ENCODE results near the gene TNPO2. TPM values are rescaled to one million over a fixed set of nuclear protein-coding genes. Genes with fewer than 3 reads are reported as not detected.
"Not testable (repeated sequence)": the region's sequence is repeated elsewhere in the genome, so short reads cannot be mapped to it uniquely, and the experiment has no call there.

TNPO2 gene
- total and polyA plus RNA-seq, 5 experiments from 2014 or later, result 2.0 to 81.7 (median 3.1) TPM

DNA sequence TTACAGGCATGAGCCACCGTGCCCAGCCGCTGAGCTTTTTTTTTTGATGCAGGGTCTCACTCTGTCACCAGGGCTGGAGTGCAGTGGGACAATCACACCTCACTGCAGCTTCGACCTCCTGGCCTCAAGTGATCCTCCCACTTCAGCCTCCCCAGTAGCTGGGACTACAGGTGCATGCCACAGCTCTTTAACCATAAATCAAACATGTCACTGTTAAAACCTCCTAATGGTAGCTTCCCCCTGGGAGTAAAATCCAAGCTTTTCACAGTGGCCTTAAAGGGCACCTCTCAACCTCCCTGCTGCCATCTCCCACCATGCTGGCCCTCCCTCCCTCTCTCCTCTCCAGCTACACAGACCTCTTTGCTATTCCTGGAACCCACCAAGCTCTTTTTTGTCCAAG is 37.9 kb downstream of the TNPO2 start:
- Mint-ChIP-seq H3K4me3 (peak overlapping the region in 1 of 10 donors; percentile 38), H3K4me1 (peaks cover 6 to 11% (median 8%) of the 10 kb centered on the region in 4 donors), H3K27me3 (peaks cover 0 to 1% (median 0%) of the 10 kb centered on the region in 5 donors), H3K9me3 (peaks cover 0 to 2% (median 0%) of the 10 kb centered on the region in 9 donors), H3K36me3 (peaks cover 0 to 6% (median 0%) of the 10 kb centered on the region in 3 donors), H3K27ac (peak overlapping the region in 1 of 10 donors; percentile 34)
- POLR2A ChIA-PET, result interaction anchor here (0.8 to 1.5 kb wide), 2 partner anchors 10 to 48 kb away, joined by 3 to 8 read pairs; partner anchors contain the start of gene FBXW9
- DNase-seq (no peak), ATAC-seq (no peak)

DNA sequence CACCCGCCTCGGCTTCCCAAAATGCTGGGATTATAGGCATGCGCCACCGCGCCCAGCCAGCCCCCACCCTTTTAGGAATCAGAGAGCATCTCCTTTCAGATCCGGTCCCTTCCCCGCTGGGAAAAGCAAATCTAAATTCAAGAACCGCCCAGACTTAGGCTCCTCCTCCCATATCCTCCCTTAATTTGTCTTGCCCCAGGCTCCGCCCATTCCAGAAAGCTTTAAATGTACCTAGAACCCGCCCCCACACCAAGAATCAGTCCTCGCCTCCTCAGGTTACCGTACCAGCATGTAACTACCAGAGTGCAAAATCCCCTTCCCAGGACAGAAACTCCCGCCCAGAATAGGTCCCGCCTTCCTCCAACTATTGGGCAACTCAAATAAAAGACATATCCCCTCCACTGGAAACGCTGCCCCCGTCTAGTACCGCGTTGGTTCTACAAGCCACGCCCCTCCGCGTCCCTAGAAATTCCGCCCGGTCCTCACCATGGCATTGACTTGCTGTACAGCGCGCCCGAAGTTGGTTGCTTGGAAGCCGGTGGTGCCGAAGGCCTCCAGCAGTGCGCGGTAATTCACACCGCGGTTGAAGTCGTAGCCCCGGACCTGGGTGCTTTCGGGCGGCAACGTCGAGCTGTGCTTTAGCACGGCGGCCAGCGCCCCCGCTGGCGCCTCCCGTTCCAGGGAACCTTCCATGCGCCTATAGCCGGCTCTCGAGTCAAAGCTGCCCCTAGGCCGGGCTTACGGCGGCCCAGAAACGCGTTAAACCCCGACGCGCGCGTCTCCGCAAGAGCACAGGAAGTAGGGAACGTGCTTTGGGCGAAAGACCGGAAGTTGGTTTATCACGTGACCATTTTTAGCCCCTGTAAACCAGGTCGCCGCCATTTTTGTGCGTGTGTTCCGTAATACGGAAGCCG is 42.4 kb downstream of the TNPO2 start, which contains the start of gene DHPS:
Gene DHPS, minus strand, starts transcription at position 807 of the 914 bp plus-strand sequence. Its CDS starts 114 bp downstream, at position 693.
- Mint-ChIP-seq H3K27me3 (peaks cover 0 to 1% (median 0%) of the 10 kb centered on the region in 5 donors), H3K27ac (peak within 1 kb of the TSS; percentile 89 to 98 (median 96)), H3K36me3 (peaks cover 0 to 45% (median under 1%) of the 10 kb centered on the region in 3 donors), H3K9me3 (peaks cover 0 to 2% (median 0%) of the 10 kb centered on the region in 9 donors), H3K4me3 (peak within 1 kb of the TSS; percentile 89 to 98 (median 96)), H3K4me1 (peaks cover 17 to 37% (median 26%) of the 10 kb centered on the region in 4 donors)
- POLR2A ChIA-PET, result interaction anchor here (0.5 to 3.5 kb wide), 35 partner anchors 12 to 1290 kb away, joined by 3 to 32 read pairs (median 5); partner anchors contain the start of genes FBXW9, GET3, JUNB and MAN2B1
- ATAC-seq, result peak; percentile 79 to 84
- DNase-seq, result peak; percentile 72 to 97 (median 89)

DNA sequence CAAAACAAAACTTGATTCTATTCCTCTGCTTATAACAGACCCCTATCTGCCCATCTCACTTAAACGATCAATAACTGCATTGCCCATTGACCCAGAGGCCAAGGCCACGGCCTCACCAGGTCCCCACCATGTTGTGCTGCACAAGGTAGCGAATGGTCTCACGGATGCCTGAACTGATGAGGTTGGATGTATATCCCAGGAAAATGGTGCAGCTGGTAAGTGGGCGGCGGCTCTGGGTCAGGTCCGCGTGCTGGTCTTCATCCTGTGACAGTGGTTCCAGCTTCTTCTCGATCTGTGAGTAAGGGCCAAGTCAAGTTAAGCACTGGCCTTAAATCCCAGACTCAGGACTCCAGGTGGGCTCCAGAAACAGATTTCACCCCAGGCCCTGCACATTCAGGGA is 43.7 kb downstream of the TNPO2 start:
- DNase-seq, result no peak
- Mint-ChIP-seq H3K27ac (peak overlapping the region in 4 of 10 donors; percentile 25 to 64 (median 38)), H3K4me3 (peak overlapping the region; percentile 24 to 97 (median 75)), H3K36me3 (peaks cover 0 to 53% (median 3%) of the 10 kb centered on the region in 3 donors), H3K27me3 (peaks cover 0 to 1% (median 0%) of the 10 kb centered on the region in 5 donors), H3K9me3 (peaks cover 0 to 2% (median 0%) of the 10 kb centered on the region in 9 donors), H3K4me1 (peaks cover 19 to 39% (median 29%) of the 10 kb centered on the region in 4 donors)
- POLR2A ChIA-PET, result interaction anchor here (0.5 to 3.5 kb wide), 7 partner anchors 11 to 766 kb away, joined by 3 to 32 read pairs (median 3); partner anchors contain the start of gene TRIR
- ATAC-seq, result no peak

DNA sequence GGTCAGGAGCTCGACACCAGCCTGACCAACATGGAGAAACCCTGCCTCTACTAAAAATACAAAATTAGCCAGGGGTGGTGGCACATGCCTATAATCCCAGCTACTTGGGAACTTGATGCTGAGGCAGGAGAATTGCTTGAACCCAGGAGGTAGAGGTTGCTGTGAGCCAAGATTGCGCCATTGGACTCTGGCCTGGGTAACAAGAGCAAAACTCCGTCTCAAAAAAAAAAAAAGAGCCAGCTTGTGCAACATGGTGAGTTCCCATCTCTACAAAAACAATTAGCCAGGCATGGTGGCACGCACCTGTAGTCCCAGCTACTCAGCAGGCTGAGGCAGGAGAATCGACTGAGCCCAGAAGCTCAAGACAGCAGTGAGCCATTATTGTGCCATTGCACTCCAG is 45.7 kb downstream of the TNPO2 start:
- not testable (repeated sequence) for H3K9me3 Mint-ChIP-seq, DNase-seq, H3K27ac Mint-ChIP-seq, H3K27me3 Mint-ChIP-seq, H3K4me3 Mint-ChIP-seq, ATAC-seq
- H3K4me1 Mint-ChIP-seq, result peaks cover 17 to 36% (median 30%) of the 10 kb centered on the region in 4 donors
- POLR2A ChIA-PET, result interaction anchor here (0.6 to 1.2 kb wide), 8 partner anchors 9 to 365 kb away, joined by 3 to 5 read pairs (median 3); partner anchors contain the start of gene FBXW9
- peaks cover 0 to 71% (median 3%) of the 10 kb centered on the region in 3 donors for H3K36me3 Mint-ChIP-seq

DNA sequence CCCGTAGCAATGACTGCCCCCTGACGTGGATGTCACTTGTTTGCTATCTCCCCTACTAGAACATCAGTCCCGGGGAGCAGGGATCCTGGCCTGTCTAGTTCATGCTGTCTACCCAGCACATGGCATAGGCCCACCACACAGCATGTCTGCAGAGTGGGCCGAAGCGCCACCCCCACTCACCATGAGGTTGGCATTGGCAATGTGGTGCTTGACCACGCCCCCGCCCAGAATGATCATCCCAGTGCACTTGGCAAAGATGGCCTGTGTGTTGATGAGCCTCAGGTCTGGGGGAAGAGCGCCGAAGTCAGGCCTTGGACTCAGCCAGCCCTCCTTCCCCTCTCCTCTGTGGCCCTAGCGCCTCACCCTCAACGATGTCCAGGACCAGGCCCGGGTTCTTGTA is 46.8 kb downstream of the TNPO2 start:
- peaks cover 20 to 37% (median 34%) of the 10 kb centered on the region in 4 donors for H3K4me1 Mint-ChIP-seq
- no peaks in the 10 kb centered on the region for H3K9me3 Mint-ChIP-seq
- ATAC-seq, result no peak
- no peak for DNase-seq
- H3K27ac Mint-ChIP-seq, result peak overlapping the region in 6 of 10 donors; percentile 15 to 82 (median 62)
- peaks cover 0 to 78% (median 3%) of the 10 kb centered on the region in 3 donors for H3K36me3 Mint-ChIP-seq
- H3K27me3 Mint-ChIP-seq, result peaks cover 0 to 1% (median 0%) of the 10 kb centered on the region in 5 donors
- POLR2A ChIA-PET, result interaction anchor here (1.0 to 1.6 kb wide), 2 partner anchors 8 to 11 kb away, joined by 5 to 10 read pairs; partner anchors contain the start of genes MAN2B1 and WDR83
- H3K4me3 Mint-ChIP-seq, result no peak overlapping the region

DNA sequence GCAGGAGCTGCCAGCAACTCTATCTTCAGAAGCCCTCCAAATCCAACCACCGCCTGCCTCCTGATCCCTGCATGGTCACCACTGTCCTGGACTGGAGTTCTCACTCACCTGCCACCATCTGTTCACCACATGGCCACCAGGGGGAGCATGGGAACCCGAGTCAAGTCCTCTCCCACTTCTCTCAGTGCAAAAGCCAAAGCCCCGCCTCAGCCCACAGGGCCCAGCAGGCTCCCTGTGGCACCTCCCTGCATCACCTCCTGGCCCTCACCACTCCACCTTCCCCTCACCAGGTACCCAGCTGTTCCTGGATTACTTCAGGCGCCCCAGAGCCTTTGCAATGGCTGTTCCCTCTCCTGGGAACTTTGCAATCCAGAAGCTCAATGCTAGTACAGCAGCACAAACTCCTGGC is 47.3 kb downstream of the TNPO2 start:
- POLR2A ChIA-PET, result interaction anchor here (1.6 kb wide), 1 partner anchor 10 kb away, joined by 10 read pairs; the partner anchor contains the start of genes MAN2B1 and WDR83

DNA sequence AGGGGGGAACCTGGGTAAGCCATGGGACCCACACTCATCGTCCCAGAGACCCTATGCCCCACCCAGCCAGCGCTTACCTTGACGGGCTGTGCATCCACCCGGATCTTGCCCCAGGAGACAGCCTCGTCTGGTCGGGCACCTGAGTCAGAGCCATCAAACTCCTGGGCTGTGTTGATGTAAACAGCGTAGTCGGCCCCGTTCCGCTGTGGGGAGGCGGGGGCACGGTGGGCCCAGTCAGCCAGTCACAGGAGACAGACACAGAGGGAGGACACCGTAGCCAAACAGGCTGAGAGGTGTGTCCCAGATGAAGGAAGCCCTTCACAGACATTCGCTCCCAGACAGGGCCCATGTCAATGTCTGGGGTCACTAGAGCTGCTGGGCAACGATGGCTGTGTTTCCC is 47.8 kb downstream of the TNPO2 start:
- Mint-ChIP-seq H3K27me3 (no peaks in the 10 kb centered on the region), H3K4me1 (peaks cover 17 to 35% (median 30%) of the 10 kb centered on the region in 4 donors), H3K27ac (peak overlapping the region in 3 of 10 donors; percentile 18 to 81 (median 62)), H3K36me3 (peaks cover 0 to 74% (median 3%) of the 10 kb centered on the region in 3 donors), H3K4me3 (no peak overlapping the region), H3K9me3 (no peaks in the 10 kb centered on the region)
- POLR2A ChIA-PET, result interaction anchor here (0.7 to 1.6 kb wide), 2 partner anchors 10 kb away, joined by 3 to 10 read pairs; partner anchors contain the start of genes MAN2B1 and WDR83
- no peak for ATAC-seq
- no peak for DNase-seq

More for the DNA sequence above, 47.3 kb downstream of the TNPO2 start:
- Mint-ChIP-seq H3K27me3 (no peaks in the 10 kb centered on the region), H3K36me3 (peaks cover 0 to 78% (median 3%) of the 10 kb centered on the region in 3 donors), H3K27ac (peak overlapping the region in 9 of 10 donors; percentile 27 to 82 (median 62)), H3K9me3 (no peaks in the 10 kb centered on the region), H3K4me1 (peaks cover 21 to 39% (median 35%) of the 10 kb centered on the region in 4 donors), H3K4me3 (peak overlapping the region in 3 of 10 donors; percentile 12 to 68 (median 20))
- peak; percentile 44 to 56 for ATAC-seq
- peak; percentile 66 to 91 (median 78) for DNase-seq

DNA sequence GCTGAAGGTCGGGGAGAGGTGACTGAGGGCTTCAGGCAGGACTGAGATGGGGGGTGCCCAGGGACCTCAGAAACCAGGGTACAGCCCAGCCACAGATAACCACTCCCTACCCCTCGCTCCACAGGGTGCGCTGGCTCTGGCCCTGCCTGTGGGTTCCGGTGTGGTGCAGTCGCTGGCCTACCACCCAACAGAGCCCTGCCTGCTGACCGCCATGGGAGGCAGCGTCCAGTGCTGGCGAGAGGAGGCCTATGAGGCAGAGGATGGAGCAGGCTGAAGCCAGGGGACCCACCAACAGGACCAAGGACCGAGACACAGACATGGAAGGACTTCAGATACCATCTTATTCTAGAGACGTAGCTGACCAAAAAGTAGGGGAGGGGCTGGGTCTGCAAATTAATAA is 48.3 kb downstream of the TNPO2 start:
- POLR2A ChIA-PET, result interaction anchor here (0.7 to 1.6 kb wide), 3 partner anchors 9 to 114 kb away, joined by 3 to 4 read pairs (median 3); partner anchors contain the start of genes FBXW9 and MAN2B1
- Mint-ChIP-seq H3K9me3 (no peaks in the 10 kb centered on the region), H3K36me3 (peaks cover 0 to 72% (median 3%) of the 10 kb centered on the region in 3 donors), H3K27ac (peak overlapping the region in 2 of 10 donors; percentile 18 to 47), H3K4me1 (peaks cover 15 to 38% (median 30%) of the 10 kb centered on the region in 4 donors), H3K27me3 (no peaks in the 10 kb centered on the region), H3K4me3 (peak overlapping the region in 1 of 10 donors; percentile 51)
- DNase-seq (no peak), ATAC-seq (no peak)

DNA sequence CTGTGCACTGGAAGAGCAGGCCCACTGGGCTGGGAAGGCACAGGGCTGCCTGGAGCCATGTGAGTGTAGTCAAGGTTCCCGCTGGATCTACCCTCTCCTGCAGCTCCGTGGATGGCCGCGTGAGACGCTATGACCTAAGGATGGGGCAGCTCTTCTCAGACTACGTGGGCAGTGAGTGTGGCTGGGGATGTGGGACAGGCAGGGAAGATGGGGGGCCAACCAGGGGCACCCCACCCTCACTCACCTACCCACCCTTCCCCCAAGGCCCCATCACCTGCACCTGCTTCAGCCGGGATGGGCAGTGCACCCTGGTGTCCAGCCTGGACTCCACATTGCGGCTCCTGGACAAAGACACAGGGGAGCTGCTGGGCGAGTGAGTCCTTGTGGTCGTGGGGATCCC is 51.0 kb downstream of the TNPO2 start:
- H3K27me3 Mint-ChIP-seq, result no peaks in the 10 kb centered on the region
- peak overlapping the region in 1 of 10 donors; percentile 40 for H3K4me3 Mint-ChIP-seq
- ATAC-seq, result no peak
- DNase-seq, result no peak
- H3K4me1 Mint-ChIP-seq, result peaks cover 18 to 45% (median 44%) of the 10 kb centered on the region in 4 donors
- peaks cover 0 to 48% (median 3%) of the 10 kb centered on the region in 3 donors for H3K36me3 Mint-ChIP-seq
- POLR2A ChIA-PET, result interaction anchor here (0.5 to 1.7 kb wide), 4 partner anchors 11 to 106 kb away, joined by 3 to 4 read pairs (median 4); no protein-coding TSS in a partner anchor
- H3K9me3 Mint-ChIP-seq, result no peaks in the 10 kb centered on the region
- peak overlapping the region in 3 of 10 donors; percentile 31 to 75 (median 70) for H3K27ac Mint-ChIP-seq

DNA sequence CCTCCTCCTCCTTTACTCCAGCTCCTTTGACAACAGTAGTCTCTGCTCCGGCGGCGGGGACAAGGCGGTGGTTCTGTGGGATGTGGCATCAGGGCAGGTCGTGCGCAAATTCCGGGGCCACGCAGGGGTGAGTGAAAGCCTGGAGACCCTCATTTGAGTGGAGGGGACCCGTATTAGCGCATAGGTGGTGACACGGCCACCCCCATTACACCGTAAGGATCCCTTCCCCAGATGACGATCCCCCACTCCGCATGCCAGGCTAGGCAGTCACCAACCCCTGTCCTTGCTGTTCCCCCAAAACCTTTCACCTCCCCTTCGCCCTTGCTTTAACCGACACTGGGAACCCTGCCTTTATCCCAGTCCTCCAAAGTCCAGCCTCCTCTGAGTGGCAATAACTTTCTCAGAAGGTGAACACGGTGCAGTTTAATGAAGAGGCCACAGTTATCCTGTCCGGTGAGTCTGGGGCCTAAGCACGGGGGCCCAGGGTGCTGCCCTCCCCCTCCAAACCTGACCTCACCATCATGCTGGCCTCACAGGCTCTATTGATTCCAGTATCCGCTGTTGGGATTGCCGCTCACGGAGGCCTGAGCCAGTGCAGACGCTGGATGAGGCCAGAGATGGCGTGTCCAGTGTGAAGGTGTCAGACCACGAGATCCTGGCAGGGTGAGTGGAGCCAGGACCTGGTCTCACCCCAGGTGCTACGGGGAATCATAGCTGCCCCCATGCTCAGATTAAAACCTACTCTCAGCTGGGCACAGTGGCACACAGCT is 53.4 kb downstream of the TNPO2 start:
- H3K27me3 Mint-ChIP-seq, result no peaks in the 10 kb centered on the region

More for the DNA sequence above, 53.4 kb downstream of the TNPO2 start:
- POLR2A ChIA-PET, result interaction anchor here (0.6 to 2.7 kb wide), 12 partner anchors 9 to 797 kb away, joined by 3 to 32 read pairs (median 4); partner anchors contain the start of genes DHPS and JUNB
- Mint-ChIP-seq H3K4me3 (peak overlapping the region; percentile 90 to 100 (median 98)), H3K36me3 (peaks cover 0 to 28% (median 0%) of the 10 kb centered on the region in 3 donors), H3K9me3 (no peaks in the 10 kb centered on the region), H3K27ac (peak overlapping the region; percentile 18 to 100 (median 99)), H3K4me1 (peaks cover 22 to 56% (median 50%) of the 10 kb centered on the region in 4 donors)
- ATAC-seq (no peak), DNase-seq (no peak)
